DMS153 (cell line): ENCODE measurements around the gene GLI3.
A peak's percentile ranks its signal among the peaks of the same experiment; 100 is the strongest.

Experiments used
- DNase-seq: peaks from one replicate; lab custom pipeline; 2025; lab: John Stamatoyannopoulos, UW

GLI3 gene

DNA sequence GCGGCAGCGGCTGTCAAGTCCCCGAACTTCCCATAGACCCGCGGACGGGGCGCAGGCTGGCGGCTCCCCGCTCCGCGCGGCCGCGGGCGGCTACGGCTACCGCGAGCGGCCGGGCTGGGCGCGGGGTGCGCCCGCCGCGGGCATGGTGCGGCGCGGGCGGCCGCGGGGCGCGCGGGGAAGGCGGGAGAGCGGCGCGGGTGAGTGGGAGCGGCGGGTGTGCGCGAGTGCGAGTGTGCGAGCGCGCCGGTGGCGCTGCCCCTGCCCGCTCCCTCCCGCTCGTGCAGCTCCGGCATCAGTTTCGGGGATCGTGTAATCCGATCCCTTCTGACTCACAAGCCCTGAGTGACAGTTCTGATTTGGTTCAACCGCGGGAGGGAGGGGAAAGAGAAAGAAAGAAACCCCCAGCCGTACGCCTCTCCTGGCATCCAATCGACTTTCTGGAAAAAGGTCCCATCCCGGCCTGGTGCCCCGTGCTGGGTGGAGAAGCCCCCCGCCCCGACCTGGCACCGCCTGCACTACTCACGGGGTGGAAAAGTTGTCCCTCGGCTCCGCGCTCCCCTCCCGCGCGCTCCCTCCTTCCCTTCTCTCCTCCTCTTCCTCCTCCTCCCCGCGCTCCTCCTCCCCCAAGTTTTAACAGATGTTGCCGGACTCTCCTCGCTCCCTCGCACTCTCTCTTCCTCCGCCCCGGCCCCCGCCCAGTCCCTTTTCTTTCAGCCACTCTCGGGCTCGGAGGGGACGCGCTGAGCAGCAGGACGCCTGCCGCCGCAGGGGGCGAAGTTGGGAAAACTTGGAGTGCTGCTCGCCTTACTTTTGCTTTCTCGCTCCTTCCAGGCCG is at the start of gene GLI3:
GLI3 (minus strand) TSS at position 234 of the 835 bp plus-strand sequence. CDS start 13,956 bp downstream, outside the sequence.
- DNase-seq = no peak

DNA sequence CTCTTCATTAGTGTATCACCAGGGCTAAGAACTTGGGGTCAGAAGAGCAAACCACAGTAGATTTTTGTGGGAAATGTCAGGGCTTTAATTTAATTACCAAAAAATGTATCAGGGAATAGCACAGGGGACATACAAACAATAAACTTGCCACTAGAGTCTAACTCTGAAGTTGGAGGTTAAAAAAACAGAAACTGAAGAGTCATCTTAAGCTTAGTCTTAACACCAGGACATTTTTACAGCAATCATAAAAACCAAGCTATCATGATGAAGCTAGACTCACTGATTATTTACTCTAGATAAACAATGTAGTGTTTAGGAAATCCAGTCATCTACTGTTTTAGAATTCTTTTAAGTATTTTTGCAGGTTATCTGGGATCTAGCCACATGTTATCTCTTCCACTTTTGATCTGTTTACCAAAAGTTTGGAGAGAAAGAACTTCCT is 48.4 kb upstream of the GLI3 start:
- no peak for DNase-seq

GRCh38 chr7:42283553-42283952 is 46.5 kb upstream of the GLI3 start:
- no peak for DNase-seq

GRCh38 chr7:42278344-42278743 is 41.3 kb upstream of the GLI3 start:
- DNase-seq = no peak

DNA sequence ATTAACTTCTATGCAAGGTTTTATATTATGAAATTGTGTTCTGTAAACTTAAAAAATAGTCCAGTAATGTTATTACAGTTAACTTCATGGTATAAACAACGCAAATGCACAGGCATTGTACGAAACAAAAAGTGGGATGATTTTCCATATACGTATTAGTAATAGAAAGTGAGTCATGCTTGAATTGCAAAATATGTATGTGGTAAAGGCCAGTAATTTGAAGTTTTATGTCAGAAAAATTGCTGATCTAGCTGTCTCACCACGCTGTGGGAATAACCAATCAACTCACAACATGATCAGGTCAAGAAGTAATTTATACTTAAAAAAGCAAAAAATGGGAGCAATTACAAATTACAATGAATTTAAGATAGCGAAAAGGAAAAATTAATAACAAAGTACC is 37.0 kb upstream of the GLI3 start:
- no peak for DNase-seq

DNA sequence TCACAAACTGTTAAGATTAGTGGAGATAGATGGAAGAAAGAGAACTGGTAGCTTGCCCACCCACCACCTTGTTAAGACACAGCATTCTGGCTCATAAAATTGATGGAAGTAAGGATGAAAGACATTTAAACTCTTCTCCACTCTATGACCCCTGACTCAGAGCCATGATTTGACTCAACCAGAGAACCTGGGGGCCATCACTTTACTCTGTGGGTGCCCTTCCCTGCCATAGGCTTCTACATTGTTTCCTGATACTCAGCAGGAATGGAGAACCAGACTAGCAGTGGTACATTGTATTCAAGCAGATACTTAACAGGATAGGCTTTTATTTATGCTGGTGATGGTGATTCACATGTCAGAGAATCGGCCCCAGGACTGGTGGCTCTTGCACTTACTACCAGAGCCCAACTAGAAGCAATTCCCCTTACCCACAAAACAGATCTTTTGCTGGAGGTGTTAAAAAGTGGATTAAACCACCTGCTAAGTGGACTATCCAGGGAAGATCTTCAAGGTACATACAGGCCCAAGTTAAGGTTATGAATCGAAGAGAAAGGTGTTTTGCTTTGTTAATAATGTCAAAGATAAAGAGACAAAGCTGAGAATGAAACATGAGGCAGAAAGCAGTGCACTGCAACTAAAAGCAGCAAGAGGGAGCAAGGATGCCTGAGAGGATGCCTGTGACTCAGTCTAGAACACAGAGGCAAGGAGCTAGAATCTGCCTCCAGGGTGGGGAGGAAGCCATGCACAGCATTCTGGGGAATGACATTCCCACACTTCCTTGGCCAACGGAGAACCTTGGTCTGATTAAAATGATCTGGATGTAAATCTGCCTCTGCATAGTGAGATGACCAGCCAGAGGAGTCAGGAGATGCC is 36.0 kb upstream of the GLI3 start:
- DNase-seq = no peak

DNA sequence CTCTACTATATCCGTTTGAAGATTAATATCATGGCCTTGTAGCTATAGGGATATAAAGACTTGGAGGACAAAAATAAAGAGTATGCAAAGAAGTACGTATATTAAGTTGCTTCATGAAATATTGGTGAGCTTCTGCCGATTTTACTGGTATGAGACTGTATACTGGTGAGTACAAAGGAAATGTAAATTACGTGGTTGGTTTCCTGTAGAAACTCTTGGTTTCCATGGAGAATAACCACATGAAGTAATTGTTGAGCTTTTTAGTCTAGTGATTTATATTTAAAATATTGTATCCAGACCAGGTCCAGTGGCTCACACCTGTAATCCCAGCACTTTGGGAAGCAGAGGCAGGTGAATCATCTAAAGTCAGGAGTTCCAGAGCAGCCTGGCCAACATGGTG is 32.2 kb upstream of the GLI3 start:
- no peak for DNase-seq

DNA sequence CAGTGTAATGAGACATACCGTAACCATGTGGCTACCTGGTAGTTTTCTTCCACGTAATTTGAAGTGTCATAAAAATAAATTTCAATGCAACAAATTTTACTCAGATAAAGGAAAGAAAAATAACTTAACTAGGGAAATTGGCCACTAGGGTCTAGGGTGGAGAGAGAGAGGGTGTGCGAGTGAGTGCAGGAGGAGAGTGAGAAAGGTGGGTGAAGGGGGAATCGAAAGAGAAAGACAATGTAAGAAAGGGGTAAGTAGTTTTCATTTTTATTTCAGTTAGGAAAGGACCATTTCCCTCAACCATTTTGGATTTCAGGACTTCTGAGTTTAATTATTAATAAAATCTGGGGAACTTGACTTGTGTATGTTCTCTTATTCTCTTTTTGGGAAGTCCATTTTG is 27.7 kb upstream of the GLI3 start:
- DNase-seq = no peak

DNA sequence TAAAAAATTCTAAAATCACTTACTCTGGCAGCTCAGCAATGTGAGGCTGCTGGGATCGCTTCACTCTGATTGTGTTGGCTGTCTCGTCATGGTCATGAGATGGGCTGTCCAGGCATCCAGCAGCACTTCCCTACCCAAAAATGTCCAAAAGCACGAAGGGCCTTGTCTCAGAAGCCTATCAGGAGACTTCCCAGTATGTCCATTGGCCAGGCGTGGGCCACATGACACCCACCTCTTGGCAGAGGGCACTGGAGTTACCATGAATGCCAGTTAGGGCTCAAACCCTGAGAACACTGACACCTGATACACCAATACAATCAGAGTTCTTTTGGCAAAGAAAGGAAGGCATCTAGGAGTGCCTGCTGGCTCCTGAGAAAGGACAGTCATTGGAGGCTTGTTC is 27.0 kb upstream of the GLI3 start:
- DNase-seq = no peak

GRCh38 chr7:42262964-42263363 is 26.0 kb upstream of the GLI3 start:
- peak; percentile 17 for DNase-seq

GRCh38 chr7:42254217-42254616 is 17.2 kb upstream of the GLI3 start:
- no peak for DNase-seq

GRCh38 chr7:42253316-42253715 is 16.3 kb upstream of the GLI3 start:
- no peak for DNase-seq

GRCh38 chr7:42250411-42250810 is 13.4 kb upstream of the GLI3 start:
- DNase-seq = no peak

- no peak for DNase-seq
These were observed 11.6 kb upstream of the GLI3 start for GRCh38 chr7:42248579-42248978.

DNA sequence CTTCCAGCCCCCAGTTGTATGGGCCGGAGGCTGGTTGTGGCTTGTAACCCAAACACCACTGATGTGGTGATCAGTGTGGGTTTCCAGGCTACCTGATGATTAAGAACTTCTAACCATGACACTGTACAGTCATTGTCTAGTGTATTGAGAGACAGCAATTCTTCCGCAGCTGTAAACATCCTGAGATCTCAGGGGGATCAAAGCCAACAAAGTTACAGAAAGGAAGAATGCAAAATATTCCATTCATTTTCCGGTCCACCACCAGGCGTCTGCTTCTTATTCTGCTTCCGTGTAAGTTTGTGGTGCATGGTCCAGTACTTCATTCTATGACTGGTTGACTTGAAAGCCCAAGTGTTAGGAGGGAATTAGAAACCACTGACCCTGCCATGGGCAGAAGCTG is 10.3 kb upstream of the GLI3 start:
- no peak for DNase-seq

GRCh38 chr7:42244828-42245227 is 7.8 kb upstream of the GLI3 start:
- DNase-seq = no peak

GRCh38 chr7:42242381-42242780 is 5.4 kb upstream of the GLI3 start:
- DNase-seq = no peak

DNA sequence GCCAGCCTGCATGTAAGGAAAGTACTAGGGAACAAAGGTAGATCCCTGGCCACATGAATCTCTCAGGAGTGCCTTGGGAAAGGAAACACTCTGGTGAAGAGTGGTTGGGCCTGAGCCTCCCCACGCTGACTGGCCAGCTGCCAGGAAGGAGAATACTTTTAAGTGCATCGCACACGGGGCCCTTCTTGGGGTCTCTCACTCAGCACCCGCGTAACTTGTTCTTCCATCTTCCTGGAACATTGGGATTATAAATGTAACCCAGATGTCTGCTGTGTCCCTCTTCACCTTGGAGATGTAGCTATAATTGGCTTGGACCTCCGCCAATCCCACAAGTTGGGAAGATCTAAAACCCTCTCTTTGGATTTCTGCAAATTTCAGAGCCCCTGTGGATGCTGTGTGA is 4.4 kb upstream of the GLI3 start:
- DNase-seq = no peak

GRCh38 chr7:42240416-42240815 is 3.4 kb upstream of the GLI3 start:
- no peak for DNase-seq

GRCh38 chr7:42238709-42239366 is 1.8 kb upstream of the GLI3 start:
- no peak for DNase-seq

DNA sequence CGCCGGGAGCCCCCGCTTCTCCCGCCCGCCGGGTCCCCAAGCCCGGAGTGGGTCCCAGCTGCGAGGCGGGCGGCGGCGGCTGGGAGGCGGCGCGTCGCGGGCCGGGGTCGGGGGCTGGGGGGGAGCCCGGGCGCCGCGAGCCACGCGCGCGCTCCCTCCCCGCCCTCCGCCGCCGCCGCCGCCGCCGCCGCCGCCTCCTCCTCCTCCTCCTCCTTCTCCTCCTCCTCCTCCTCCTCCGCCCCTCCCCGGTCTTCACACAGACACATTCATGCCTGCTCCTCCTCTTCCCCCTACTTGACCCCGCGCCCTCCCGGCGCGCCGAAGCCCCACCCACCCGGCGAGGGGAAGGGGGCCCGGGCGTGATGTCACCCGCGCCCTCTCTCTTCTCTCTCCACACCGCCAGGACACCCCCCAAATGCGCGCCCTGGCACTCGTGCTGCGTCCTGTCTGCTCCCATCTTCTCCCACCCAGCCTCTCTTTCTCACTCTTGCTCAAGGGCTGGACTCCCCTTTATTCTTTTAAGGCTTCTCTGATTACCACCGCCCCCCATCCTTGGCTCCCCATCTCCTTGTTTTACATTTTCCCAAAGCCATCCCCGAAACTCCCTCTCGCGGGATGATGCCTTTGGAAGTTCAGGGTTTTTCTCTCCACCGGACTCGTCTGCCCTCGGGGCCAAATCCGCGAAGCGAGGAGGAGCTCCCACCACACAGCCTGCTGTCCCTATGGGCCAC is 967 bp upstream of the GLI3 start:
- no peak for DNase-seq
